GM19025 (cell line): Measurements from ENCODE around the gene NHP2.
"Not testable (repeated sequence)": the region's sequence is repeated elsewhere in the genome, so short reads cannot be mapped to it uniquely, and the experiment has no call there.

Experiments
- ATAC-seq: cut with Tn5 transposase; IDR thresholded peaks from one replicate; pipeline ENCODE4 v1.9.1; 2021; ENCODE audit warnings: mild to moderate bottlenecking, low read depth, moderate library complexity; ENCODE audit not compliant: unreplicated experiment

Gene NHP2

GRCh38 chr5:178136990-178137389, 16.7 kb downstream of the NHP2 start:
- ATAC-seq, result no peak

DNA sequence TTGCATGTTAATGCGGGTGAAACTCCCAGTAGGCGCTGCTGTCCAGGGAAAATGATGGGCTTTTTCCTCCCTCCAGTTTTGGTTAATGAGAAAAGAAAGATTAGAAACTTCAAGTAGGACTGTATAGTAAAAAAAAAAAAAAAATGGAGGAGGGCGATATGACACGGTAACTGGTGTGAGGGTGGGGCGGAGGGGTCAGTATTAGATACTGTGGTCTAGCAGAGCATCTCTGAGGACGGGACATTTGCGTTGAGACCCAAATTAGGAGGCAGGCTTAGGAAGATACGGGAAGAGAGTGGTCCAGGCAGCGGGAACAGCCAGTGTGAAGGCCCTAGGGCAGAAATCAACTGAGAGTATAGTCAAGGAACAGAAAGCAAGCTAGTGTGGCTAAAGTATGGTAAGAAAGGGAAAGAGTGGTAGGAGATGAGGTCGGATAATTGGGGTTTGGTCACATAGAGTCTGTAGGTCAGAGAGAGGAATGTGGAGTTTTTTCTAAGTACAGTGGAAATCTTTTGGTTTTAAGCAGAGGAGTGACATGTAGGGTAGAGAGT, 22.2 kb downstream of the NHP2 start:
- ATAC-seq, result no peak

- peak; percentile 91 for ATAC-seq
These were observed 22.9 kb downstream of the NHP2 start, which contains the start of gene RMND5B for GRCh38 chr5:178130576-178131445. Gene RMND5B (plus strand): TSS chr5:178131014. CDS start chr5:178138120, 7,106 bp downstream.

GRCh38 chr5:178130234-178130575, 23.5 kb downstream of the NHP2 start:
- not testable (repeated sequence) for ATAC-seq

- ATAC-seq, result no peak
These were observed 24.4 kb downstream of the NHP2 start for GRCh38 chr5:178129296-178129695.

GRCh38 chr5:178127300-178128009, 26.2 kb downstream of the NHP2 start:
- ATAC-seq, result not testable (repeated sequence)

DNA sequence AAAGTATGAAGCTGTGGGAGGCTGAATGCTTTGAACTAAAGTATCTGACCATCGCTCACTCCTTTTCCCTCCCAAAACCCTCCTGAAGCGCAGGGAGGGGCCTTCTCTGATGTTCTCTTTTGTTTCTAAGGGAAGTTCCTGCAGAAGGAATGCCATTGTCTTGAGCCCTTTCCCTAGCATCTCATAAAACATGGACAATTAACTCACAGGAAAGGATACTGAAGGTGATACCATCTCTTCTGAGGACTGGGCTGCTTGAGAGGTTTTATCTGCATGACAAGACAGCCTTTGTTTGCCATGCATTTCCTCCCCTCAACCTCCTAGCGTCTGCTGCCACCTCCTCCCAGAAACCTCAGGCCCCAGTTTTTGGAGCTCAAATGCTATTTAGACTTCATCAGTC, 27.1 kb downstream of the NHP2 start:
- ATAC-seq, result no peak

GRCh38 chr5:178125253-178125906, 28.3 kb downstream of the NHP2 start:
- no peak for ATAC-seq

DNA sequence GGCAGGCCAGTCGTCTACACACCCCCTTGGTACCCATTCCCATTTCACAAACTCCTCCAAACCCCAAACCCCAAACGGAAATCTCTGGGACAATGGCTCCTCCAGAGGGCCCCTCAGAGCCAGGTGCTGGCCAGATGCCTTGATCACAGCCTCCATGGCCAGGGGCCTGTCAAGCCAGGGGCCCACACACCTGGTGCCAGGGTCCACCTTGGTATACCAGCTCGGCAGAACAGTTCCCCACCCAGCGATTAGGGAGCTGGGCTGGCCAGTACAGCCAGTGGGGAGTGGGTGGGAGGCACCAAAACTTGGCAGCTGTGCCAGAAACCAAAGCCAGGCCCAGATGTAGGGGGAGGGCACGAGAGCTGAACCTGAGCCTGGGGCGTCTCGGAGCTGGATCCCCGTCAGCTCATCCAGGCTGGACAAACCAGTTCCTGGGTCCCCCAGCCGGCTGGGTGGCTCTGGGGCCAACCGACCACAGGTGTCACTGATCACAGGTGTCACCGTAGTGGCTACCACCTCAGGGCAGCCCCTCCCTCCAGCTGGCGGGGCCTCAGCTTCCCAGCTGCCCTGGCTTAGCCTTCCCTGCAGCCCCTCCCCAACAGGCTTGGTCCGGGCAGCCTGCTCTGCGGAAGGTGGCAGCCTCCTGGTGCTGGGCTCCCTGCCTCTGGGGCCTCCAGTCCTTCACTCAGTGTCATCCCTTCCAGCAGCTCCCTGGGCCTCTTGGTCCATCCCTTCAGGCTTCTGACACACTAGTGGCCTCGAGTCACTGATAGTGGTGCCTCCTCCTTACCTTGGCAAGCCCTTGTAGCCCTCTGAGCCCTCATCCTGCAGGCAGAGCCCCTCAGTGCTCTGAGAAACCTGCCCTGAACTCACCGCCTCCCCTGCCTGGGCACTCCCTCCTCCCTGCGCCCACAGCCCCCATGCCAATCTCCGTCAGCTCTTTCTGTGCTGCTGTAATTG, 29.4 kb downstream of the NHP2 start:
- no peak for ATAC-seq

DNA sequence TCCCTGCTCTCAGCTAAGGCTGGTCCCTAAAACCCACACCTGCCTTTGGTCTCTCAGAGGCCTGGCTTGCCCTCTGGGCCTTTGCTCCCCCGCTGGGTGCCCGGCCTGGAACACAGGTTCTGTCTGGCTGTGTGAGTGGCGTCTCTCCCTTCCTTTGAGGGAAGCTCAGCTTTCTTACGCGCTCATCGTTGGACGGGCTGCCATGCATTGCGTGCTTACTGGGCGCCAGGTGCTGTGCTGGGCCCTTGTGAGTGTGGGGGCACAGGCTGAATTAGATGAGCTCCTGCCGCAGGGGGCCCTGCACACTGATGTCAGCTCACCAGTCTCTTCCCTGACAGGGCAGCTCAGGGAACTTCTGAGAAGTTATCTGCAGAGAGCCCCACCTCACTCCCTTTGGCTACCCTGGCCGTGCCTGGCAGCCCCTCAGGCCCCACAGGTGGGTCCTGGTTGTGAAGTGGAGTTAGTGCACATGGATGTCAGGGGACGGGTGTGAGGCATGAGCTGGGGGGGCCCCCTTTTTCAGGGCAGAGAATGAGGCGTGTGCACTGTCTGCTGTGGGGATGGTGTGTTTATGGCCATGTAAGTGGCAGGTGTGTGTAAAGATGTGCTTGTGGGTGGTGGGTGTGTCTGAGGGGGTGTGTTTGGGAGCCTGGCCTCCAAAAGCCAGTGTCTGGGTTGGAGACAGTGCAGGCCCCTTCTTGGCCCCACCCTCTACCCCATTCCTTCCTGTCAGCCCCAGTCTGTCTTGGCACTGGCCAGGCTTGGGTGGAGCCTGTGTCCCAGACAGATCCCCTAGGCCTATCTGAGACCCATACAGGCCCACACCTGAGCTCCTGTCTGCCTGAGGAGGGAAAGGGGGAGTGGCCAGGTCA, 30.4 kb downstream of the NHP2 start:
- no peak for ATAC-seq

GRCh38 chr5:178122346-178122745, 31.3 kb downstream of the NHP2 start:
- no peak for ATAC-seq

GRCh38 chr5:178121391-178122276, 32.1 kb downstream of the NHP2 start:
- no peak for ATAC-seq

DNA sequence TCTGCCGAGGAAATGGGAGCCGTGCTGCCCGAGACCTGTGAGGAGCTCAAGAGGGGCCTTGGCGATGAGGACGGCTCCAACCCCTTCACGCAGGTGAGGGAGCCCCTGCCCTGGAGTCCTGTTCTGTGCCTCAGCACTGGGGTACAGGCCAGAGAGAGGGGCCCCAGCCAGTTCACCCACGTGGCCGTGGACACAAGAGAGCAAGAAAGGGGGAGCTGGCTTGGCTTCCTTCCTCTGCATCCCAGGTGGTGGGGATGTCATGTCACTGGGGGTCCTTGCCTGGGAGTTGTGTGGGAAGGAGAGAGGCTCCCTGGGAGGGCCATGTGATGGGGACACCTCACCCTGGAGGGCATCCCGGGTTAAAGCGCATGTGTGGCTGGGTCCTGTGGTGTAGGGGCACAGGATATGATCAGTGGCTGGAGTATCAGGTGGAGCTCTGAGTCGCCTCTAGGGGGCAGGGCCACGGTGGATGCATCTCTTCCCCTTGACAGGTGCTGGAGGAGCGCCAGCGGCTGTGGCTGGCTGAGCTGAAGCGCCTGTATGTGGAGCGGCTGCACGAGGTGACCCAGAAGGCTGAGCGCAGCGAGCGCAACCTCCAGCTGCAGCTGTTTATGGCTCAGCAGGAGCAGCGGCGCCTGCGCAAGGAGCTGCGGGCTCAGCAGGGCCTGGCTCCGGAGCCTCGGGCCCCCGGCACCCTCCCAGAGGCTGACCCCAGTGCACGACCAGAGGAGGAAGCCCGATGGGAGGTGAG, 32.9 kb downstream of the NHP2 start:
- ATAC-seq, result peak; percentile 81

DNA sequence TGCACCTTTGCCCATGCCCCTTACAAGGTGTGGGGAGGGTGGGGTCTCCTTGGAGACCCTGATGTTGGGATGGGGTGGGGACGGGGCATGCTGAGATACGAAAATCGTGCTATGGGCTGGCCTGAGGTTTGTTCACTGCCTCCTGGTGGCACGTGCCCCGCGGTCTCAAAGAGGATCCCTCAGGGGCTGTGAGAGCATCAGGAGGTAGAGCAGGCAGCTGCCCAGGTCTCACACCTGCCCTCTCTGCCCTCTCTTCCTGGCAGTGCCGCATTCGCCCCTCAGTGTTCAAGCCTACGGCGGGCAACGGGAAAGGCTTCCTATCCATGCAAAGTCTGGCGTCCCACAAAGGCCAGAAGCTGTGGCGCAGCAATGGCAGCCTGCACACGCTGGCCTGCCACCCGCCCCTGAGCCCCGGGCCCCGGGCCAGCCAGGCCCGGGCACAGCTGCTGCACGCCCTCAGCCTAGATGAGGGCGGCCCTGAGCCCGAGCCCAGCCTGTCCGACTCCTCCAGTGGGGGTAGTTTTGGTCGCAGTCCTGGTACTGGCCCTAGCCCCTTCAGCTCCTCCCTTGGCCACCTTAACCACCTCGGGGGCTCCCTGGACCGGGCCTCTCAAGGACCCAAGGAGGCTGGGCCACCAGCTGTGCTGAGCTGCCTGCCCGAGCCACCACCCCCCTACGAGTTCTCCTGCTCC, 33.6 kb downstream of the NHP2 start:
- ATAC-seq, result no peak

DNA sequence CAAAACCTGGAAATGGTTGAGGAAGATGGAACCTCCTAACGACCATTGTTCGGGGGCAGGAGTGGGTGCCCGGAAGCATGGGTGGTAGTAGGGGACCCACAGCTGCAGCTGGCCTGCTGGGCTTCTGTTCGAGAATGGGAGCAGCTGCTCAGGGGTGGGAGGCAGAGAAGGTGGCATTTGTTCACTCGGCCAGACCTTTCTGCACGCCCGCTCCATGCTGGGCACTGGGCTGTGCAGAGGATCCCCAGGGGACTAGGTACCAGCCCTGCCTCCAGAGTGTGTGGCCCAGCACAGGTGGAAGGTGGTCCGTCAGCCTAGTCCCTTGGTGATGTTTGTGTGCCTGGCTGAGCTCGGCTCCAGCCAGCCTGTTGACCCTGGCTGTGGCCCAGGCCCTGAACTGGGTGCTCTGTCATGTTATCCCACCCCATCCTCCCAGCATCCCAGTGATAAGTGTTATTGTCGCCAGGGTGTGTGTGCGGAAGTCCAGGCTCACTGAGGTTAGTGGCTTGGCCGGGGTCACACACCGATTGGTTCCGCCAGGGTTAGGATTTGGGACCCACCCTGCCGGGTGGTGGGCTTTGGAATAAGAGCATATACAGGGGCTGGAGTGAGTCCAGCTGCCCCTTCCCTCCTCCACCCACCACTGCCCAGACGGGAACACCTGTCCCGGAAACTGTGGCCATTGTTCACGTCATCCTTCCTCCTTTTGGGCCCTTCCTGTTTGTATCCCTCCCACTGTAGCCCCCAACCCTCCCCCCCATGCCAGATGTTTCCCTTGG, 35.6 kb downstream of the NHP2 start:
- no peak for ATAC-seq
